OCI-LY1 (cell line): Measurements from ENCODE around the gene NYAP1.
"Not testable (repeated sequence)": the region's sequence is repeated elsewhere in the genome, so short reads cannot be mapped to it uniquely, and the experiment has no call there.

Experiments used
- EZH2 ChIP-seq: fragments of 200-600 bp; sonication (generic), shearing (Covaris generic); IDR thresholded peaks from 2 replicates; pipeline ENCODE4 v1.8.0; 2017; ENCODE audit warnings: borderline replicate concordance, mixed run types, mild to moderate bottlenecking, antibody characterized with exemption, low read length, moderate library complexity, mixed read lengths
- TF ChIP-seq, protein P1 (sequence below): fragments of 200-600 bp; sonication (generic), shearing (Covaris generic); IDR thresholded peaks from 2 replicates; pipeline ENCODE4 v1.5.1; 2017; ENCODE audit warnings: mild to moderate bottlenecking, antibody characterized with exemption, low read length, moderate library complexity, mixed read lengths

DNA sequence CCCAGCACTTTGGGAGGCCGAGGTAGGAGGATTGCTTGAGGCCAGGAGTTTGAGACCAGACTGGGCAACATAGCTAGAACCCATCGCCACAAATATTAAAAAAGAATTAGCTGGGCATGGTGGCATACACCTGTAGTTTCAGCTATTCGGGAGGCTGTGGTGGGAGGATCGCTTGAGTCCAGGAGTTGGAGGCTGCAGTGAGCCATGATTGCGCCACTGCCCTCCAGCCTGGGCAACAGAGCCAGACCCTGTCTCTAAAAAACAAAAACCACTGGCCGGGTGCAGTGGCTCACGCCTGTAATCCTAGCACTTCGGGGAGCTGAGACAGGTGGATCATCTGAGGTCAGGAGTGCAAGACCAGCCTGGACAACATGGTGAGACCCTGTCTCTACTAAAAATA lies 29.9 kb upstream of the NYAP1 start:
- TF ChIP-seq, protein P1, sequence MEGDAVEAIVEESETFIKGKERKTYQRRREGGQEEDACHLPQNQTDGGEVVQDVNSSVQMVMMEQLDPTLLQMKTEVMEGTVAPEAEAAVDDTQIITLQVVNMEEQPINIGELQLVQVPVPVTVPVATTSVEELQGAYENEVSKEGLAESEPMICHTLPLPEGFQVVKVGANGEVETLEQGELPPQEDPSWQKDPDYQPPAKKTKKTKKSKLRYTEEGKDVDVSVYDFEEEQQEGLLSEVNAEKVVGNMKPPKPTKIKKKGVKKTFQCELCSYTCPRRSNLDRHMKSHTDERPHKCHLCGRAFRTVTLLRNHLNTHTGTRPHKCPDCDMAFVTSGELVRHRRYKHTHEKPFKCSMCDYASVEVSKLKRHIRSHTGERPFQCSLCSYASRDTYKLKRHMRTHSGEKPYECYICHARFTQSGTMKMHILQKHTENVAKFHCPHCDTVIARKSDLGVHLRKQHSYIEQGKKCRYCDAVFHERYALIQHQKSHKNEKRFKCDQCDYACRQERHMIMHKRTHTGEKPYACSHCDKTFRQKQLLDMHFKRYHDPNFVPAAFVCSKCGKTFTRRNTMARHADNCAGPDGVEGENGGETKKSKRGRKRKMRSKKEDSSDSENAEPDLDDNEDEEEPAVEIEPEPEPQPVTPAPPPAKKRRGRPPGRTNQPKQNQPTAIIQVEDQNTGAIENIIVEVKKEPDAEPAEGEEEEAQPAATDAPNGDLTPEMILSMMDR, result not testable (repeated sequence)
- not testable (repeated sequence) for TF ChIP-seq EZH2
